AG09319 (cell line): ENCODE data around the gene ASB16.
"Not testable (repeated sequence)": the region's sequence is repeated elsewhere in the genome, so short reads cannot be mapped to it uniquely, and the experiment has no call there.

Source experiments
- DNase-seq: peaks from one replicate; pipeline ENCODE4 v3.0.0-alpha.2; 2010; ENCODE audit warnings: low read depth; ENCODE audit errors: extremely low read depth
- TF ChIP-seq, protein P1 (sequence below): IDR thresholded peaks from 2 replicates; pipeline ENCODE4 v1.5.1; 2011; ENCODE audit warnings: low read depth, mild to moderate bottlenecking, inconsistent platforms, low read length, moderate library complexity

The ASB16 gene

GRCh38 chr17:44144966-44145739 lies 25.4 kb upstream of the ASB16 start:
- TF ChIP-seq, protein P1, sequence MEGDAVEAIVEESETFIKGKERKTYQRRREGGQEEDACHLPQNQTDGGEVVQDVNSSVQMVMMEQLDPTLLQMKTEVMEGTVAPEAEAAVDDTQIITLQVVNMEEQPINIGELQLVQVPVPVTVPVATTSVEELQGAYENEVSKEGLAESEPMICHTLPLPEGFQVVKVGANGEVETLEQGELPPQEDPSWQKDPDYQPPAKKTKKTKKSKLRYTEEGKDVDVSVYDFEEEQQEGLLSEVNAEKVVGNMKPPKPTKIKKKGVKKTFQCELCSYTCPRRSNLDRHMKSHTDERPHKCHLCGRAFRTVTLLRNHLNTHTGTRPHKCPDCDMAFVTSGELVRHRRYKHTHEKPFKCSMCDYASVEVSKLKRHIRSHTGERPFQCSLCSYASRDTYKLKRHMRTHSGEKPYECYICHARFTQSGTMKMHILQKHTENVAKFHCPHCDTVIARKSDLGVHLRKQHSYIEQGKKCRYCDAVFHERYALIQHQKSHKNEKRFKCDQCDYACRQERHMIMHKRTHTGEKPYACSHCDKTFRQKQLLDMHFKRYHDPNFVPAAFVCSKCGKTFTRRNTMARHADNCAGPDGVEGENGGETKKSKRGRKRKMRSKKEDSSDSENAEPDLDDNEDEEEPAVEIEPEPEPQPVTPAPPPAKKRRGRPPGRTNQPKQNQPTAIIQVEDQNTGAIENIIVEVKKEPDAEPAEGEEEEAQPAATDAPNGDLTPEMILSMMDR = no peak
- no peak for DNase-seq

DNA sequence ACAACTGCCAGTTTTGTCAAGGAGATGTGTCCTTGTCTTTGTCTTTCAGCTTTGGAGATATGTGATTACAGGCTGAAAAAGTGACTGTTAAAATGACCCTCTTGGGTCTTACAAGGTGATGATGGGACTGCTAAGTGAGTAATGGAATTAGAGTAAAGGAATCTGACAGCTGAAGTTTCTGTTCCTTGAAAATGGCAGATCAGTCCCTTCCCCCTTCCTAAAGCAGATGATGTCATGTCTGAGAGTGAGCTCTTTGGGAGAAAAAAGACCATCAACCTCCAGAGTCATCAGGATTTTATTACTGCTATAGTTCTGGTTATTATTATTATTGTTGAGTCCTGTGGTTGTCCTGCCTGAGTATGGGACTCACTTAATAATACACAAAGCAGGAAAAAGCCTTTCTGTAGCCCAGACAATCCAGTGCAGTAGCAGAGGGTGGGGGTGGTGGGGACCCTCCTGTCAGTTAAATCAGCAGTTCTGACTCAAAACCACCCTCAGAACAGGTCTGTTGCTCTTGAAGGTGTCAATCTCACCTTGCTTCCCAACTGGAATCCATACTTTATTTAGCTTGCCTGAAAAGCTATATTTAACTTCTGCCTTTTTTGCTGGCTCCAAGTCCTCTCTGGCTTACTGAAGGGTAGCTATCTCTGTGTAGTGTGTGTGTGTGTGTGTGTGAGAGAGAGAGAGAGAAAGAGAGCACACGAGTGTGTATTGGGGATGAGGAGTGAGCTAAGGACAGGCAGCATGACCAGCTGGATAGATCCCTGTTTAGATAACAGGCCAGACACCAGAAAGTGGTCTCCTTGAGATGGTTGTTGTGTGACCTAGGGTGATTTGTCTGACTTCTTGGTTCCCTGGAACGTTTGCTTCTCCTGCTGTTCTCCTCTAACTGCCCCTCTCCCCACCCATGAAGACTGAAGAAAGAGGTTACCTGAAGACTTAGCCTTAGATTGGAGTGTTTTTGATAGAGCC lies 23.8 kb upstream of the ASB16 start:
- no peak for DNase-seq
- TF ChIP-seq, protein P1 = no peak

DNA sequence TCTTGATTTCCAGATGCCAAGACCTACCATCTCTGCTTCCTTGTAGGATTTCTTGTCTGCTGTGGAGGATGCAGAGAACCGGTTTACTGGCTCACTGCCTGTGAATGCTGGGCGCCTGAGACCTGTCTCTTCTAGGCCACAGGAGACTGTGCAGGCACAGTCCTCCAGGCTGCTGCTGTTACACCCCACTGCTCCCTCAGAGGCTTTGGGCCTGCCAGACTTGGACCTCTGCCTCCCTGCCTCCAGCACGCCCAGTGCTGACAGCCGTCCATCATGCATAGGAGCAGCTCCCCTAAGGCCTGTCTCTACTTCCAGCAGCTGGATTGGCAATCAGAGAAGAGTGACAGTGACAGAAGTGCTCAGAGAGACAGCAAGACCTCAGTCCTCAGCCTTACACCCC lies 22.7 kb upstream of the ASB16 start:
- no peak for DNase-seq
- TF ChIP-seq, protein P1 = no peak

- DNase-seq = not testable (repeated sequence)
Observed at GRCh38 chr17:44149066-44149465, 21.4 kb upstream of the ASB16 start.

DNA sequence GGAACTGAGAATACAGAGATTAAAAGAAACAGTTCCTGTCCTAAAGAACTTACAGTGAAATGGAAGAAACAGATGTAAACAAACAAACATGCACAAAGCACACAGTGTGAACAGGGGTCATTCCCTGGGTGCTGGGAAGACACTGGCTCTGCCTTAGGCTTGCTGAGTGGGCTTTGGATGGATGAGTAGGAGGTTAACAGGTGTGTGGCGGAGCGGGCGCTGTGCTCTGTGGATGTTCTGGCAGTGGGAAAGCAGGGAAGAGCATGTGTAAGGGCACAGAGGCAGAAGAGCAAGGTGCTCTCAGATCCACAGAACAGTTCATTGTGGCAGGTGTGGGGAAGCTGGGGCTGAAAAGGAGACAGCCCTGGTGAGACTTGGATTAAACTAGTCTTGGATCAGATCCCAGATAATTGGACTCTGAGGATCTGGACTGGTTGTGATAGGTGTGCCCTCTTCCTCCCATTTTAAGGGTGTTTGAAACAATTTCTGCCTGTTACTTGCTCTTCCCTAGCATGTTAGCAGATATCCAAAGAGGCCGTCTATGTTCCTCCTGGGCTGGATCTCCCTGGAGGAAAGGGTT lies 20.7 kb upstream of the ASB16 start:
- TF ChIP-seq, protein P1 = no peak
- DNase-seq = no peak

- DNase-seq = no peak
- TF ChIP-seq, protein P1 = no peak
Observed at GRCh38 chr17:44152875-44153274, 17.6 kb upstream of the ASB16 start.

GRCh38 chr17:44155488-44155887 lies 15.0 kb upstream of the ASB16 start:
- TF ChIP-seq, protein P1 = no peak
- DNase-seq = no peak
